Heart left ventricle (tissue), 13 donors: ENCODE measurements around the gene MAGI1.
"Not testable (repeated sequence)": the region's sequence is repeated elsewhere in the genome, so short reads cannot be mapped to it uniquely, and the experiment has no call there.

Experiments
- POLR2A ChIP-seq, 2 donors: fragments of 450-650 bp; IDR thresholded peaks; one replicate each; pipeline ENCODE4 v1.6.1; 2017; ENCODE audit warnings: antibody characterized with exemption in 2 of 2, mild to moderate bottlenecking in 2 of 2, moderate library complexity in 2 of 2
- TF ChIP-seq, protein P1 (sequence below), 12 donors: fragments of 200-600 bp; sonication (generic) in 4 of 12; IDR thresholded peaks; one replicate each; pipeline versions ENCODE4 v1.5.0 to v1.8.0; 2018 to 2022; ENCODE audit warnings: antibody characterized with exemption in 12 of 12, mild to moderate bottlenecking in 5 of 12
- donor health status: ischemic (EF 13 %, LVEDD 7.1; RV severe dilation, severe dysfunction).
- donor health status: DM: no; HTN: yes; CAD: no.
- donor health status: DM: no; HTN: no; CAD: no.
- donor health status: ischemic (EF 25% LVEDD 6.9; RV normal size, moderate dysfunction).
- donor health status: ischemic (EF 25% LVEDD 5.7; RV mildly dilated, moderate dysfunction).
- donor health status: ischemic (EF 35%, LVEDD 5.7; RV mildly dilated, moderate dysfunction).
- donor health status: nonischemic (EF 11% LVEDD 7.7; RV severe dilation, severe dysfunction).
- donor health status: DM: yes; HTN: yes; CAD: no.
- donor health status: PGD.
- donor health status: ischemic (EF 29% LVEDD 5.4; RV normal size, mild dysfunction).
- donor health status: nonischemic (EF 23%, LVEDD 6.1; RV moderate dilation, normal function).

DNA sequence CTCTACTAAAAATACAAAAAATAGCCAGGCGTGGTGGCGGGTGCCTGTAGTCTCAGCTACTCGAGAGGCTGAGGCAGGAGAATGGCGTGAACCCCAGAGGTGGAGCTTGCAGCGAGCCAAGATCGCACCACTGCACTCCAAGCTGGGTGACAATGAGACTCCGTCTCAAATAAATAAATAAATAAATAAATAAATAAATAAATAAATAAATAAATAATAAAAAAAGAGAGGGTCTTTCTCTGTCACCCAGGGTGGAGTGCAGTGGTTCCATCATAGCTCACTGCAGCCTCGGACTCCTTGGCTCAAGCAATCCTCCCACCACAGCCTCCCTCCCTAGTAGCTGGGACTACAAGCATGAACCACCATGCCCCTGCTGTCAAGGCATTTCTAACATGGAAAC lies 11.6 kb downstream of the MAGI1 start:
- TF ChIP-seq, protein P1, sequence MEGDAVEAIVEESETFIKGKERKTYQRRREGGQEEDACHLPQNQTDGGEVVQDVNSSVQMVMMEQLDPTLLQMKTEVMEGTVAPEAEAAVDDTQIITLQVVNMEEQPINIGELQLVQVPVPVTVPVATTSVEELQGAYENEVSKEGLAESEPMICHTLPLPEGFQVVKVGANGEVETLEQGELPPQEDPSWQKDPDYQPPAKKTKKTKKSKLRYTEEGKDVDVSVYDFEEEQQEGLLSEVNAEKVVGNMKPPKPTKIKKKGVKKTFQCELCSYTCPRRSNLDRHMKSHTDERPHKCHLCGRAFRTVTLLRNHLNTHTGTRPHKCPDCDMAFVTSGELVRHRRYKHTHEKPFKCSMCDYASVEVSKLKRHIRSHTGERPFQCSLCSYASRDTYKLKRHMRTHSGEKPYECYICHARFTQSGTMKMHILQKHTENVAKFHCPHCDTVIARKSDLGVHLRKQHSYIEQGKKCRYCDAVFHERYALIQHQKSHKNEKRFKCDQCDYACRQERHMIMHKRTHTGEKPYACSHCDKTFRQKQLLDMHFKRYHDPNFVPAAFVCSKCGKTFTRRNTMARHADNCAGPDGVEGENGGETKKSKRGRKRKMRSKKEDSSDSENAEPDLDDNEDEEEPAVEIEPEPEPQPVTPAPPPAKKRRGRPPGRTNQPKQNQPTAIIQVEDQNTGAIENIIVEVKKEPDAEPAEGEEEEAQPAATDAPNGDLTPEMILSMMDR (IDR thresholded peaks at IDR 0.05), result not testable (repeated sequence)
- not testable (repeated sequence) for TF ChIP-seq POLR2A (IDR thresholded peaks at IDR 0.05)
